Pancreas (tissue), 10 donors: ENCODE data around the gene ZNF540. TPM values are rescaled to one million over a fixed set of nuclear protein-coding genes. Genes with fewer than 3 reads are reported as not detected.
A peak's percentile ranks its signal among the peaks of the same experiment; 100 is the strongest.

ENCODE experiments used
- ATAC-seq, 4 donors: fragments of 200-7000 bp; cut with Tn5 transposase; one replicate each; pipeline versions ENCODE4 v1.8.0 to v1.9.1; 2020; ENCODE audit warnings: mild to moderate bottlenecking in 4 of 4, moderate library complexity in 4 of 4
- DNase-seq, 6 donors: peaks; one replicate each; pipeline ENCODE4 v3.0.0-alpha.2; 2020
- FAIRE-seq: peaks from 2 replicates; lab custom pipeline; 2012; peaks lifted over from hg19 to GRCh38; lab: Jason Lieb, UNC
- H3K27ac ChIP-seq, 4 donors: fragments of 200-600 bp; sonication (generic); 1 replicate in 3 of 4; 2 replicates in 1 of 4; pipeline versions ENCODE4 v1.5.0 to v1.8.0; 2020
- H3K27me3 ChIP-seq, 4 donors: fragments of 200-600 bp; one replicate each; pipeline ENCODE4 v1.8.0; 2021
- H3K36me3 ChIP-seq, 3 donors: fragments of 200-600 bp; sonication (generic) in 1 of 3; one replicate each; pipeline versions ENCODE4 v1.5.0 to v1.8.0; 2020 to 2021
- H3K4me1 ChIP-seq, 3 donors: fragments of 200-600 bp; one replicate each; pipeline ENCODE4 v1.8.0; 2021
- H3K4me3 ChIP-seq, 4 donors: fragments of 200-600 bp; sonication (generic) in 2 of 4; one replicate each; pipeline versions ENCODE4 v1.5.0 to v1.8.0; 2020 to 2021
- H3K9me3 ChIP-seq, 4 donors: fragments of 200-600 bp; one replicate each; pipeline ENCODE4 v1.8.0; 2021
- WGBS, 2 donors: extraction: QIAGEN DNeasy Blood & Tissue Kit; methylation state at CpG; one replicate each; pipeline ENCODE4 v1.1.7; 2013; 5-methylcytosine and 5-hydroxymethylcytosine counted together
- intact Hi-C, 3 donors: fragments of 100-400 bp; cut with DNase I; formaldehyde crosslinking; loops; one replicate each; pipeline versions ENCODE4 v1.11.1 to v1.14.2; 2022
- polyA plus RNA-seq, 2 donors: library from polyadenylated mRNA; stranded (reverse); fragments of 200-250 nt; gene quantifications; one replicate each; pipeline ENCODE4 v1.2.3, GENCODE V29; 2013
- total RNA-seq, 6 donors: library from RNA; stranded (reverse); fragmentation: NEBNext Ultra II Directional in 4 of 6; extraction: Animal tissue kit (Norgen Biotek cat#: 25700) in 4 of 6; gene quantifications; one replicate each; pipeline versions ENCODE4 v1.2.1 to v1.2.4, GENCODE V29; 2021 to 2023
- TF ChIP-seq, protein P1 (sequence below), 4 donors: fragments of 200-600 bp; sonication (generic) in 3 of 4; IDR thresholded peaks; one replicate each; pipeline versions ENCODE4 v1.5.0 to v1.8.0; 2021; ENCODE audit warnings: antibody characterized with exemption in 4 of 4
- donor health status: healthy with polysubstance abuse.
- donor health status: DM: no; HTN: no; CAD: no; lungs with moderate emphysema.
- donor health status: DM: no; HTN: no; CAD: no.
- donor health status: control.
- donor health status: control.
- donor health status: Bipolar disorder and iron deficiency.
- donor health status: DM: yes; HTN: yes; CAD: no.
- donor health status: DM: no; HTN: no; CAD: no.
- donor health status: DM: no; HTN: no; CAD: no.
- donor health status: DM: yes; HTN: yes; CAD: no.

Gene ZNF540
- total and polyA plus RNA-seq, 8 donors = 0.85 to 5.5 (median 2.5) TPM

DNA sequence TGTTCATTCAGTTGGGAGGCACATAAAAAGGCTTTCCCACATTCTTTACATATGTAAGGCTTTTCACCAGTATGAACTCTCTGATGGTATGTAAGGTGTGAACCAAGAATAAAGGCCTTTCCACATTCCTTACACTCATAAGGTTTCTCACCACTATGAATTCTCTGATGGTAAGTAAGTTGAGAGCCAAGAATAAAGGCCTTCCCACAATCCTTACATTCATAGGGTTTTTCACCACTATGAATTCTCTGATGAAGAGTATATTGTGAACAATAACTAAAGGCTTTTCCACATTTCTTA, 29.4 kb upstream of the ZNF540 start:
- Histone ChIP-seq H3K27ac (no peak overlapping the region), H3K27me3 (no peaks in the 10 kb centered on the region), H3K4me3 (no peak overlapping the region), H3K9me3 (peaks cover 3 to 18% (median 11%) of the 10 kb centered on the region in 4 donors), H3K36me3 (peaks cover 0 to 22% (median 11%) of the 10 kb centered on the region in 3 donors), H3K4me1 (no peaks in the 10 kb centered on the region)
- DNase-seq (no peak), ATAC-seq (no peak), FAIRE-seq (no peak)
- intact Hi-C loops = no loop called here
- TF ChIP-seq, protein P1, sequence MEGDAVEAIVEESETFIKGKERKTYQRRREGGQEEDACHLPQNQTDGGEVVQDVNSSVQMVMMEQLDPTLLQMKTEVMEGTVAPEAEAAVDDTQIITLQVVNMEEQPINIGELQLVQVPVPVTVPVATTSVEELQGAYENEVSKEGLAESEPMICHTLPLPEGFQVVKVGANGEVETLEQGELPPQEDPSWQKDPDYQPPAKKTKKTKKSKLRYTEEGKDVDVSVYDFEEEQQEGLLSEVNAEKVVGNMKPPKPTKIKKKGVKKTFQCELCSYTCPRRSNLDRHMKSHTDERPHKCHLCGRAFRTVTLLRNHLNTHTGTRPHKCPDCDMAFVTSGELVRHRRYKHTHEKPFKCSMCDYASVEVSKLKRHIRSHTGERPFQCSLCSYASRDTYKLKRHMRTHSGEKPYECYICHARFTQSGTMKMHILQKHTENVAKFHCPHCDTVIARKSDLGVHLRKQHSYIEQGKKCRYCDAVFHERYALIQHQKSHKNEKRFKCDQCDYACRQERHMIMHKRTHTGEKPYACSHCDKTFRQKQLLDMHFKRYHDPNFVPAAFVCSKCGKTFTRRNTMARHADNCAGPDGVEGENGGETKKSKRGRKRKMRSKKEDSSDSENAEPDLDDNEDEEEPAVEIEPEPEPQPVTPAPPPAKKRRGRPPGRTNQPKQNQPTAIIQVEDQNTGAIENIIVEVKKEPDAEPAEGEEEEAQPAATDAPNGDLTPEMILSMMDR (IDR thresholded peaks at IDR 0.05) = no peak

DNA sequence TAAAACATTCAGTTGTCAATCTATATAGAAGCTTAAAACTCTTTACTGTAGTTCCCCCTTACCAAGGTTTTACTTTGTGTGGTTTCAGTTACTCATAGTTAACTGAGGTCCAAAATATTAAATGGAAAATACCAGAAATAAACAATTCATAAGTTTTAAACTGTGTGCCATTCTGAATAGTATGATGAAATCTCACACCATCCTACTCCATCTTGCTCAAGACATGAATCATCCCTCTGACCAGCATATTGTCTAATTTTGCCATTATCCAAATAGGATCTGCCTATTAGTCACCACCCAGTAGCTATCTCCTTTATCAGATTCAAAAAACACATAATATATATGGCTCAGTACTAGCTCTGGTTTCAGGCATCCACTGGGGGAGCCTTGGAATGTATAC, 22.5 kb upstream of the ZNF540 start:
- TF ChIP-seq, protein P1 (IDR thresholded peaks at IDR 0.05) = no peak
- intact Hi-C loops = no loop called here
- no peaks in the 10 kb centered on the region for H3K27me3 ChIP-seq
- H3K4me3 ChIP-seq = no peak overlapping the region
- FAIRE-seq (no peak), ATAC-seq (no peak), DNase-seq (no peak)
- H3K9me3 ChIP-seq = peaks cover 0 to 5% (median 2%) of the 10 kb centered on the region in 4 donors
- no peak overlapping the region for H3K27ac ChIP-seq
- H3K4me1 ChIP-seq = no peaks in the 10 kb centered on the region
- H3K36me3 ChIP-seq = peaks cover 0 to 2% (median 0%) of the 10 kb centered on the region in 3 donors

DNA sequence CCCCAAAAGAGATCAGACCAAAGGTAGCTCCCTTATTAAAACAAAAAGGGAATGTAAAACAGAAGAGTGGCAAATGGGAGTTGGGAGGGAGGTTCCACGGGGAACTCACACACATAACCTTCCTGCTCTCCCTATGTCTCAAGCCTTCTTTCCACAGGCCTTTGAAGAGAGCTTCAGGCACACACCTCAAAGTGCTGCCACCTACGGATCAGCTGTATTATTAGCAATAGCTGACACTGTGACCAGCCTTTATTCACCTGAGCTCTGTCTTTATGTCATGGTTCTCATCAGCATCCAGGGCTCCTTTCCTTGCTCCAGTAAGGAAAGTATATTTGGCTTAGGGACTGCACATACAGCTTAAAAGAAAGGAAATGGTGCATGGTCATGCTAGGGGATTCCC, 11.3 kb upstream of the ZNF540 start:
- intact Hi-C loops = no loop called here
- ATAC-seq = no peak

DNA sequence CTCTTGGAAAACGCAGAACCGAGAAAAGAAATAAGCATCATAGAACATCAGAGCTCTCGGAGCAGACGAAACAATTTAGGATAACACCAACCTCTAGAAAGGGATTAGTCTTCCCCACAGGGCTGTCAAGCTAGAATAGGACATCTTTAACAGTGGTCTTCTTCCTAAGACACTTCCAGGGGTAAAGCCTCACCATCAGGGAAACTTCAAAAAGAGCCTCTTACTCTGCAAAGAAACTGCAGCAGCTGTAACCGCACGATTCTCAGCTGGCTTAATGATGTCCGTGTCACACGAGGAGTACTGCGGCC, 726 bp upstream of the ZNF540 start:
- H3K9me3 ChIP-seq = no peaks in the 10 kb centered on the region
- peak overlapping the region; percentile 48 to 80 (median 70) for H3K4me3 ChIP-seq
- intact Hi-C loops = no loop called here
- H3K27me3 ChIP-seq = no peaks in the 10 kb centered on the region
- DNase-seq (no peak), FAIRE-seq (no peak), ATAC-seq (no peak)
- WGBS, 2 donors = 1 to 4% methylated on average over 9 of the region's 9 CpGs
- peaks cover 0 to 6% (median 5%) of the 10 kb centered on the region in 3 donors for H3K4me1 ChIP-seq
- H3K27ac ChIP-seq = peak overlapping the region; percentile 77 to 92 (median 88)
- H3K36me3 ChIP-seq = peaks cover 0 to 8% (median 0%) of the 10 kb centered on the region in 3 donors
- TF ChIP-seq, protein P1 (IDR thresholded peaks at IDR 0.05) = no peak

More for the DNA sequence above, 11.3 kb upstream of the ZNF540 start:
- H3K36me3 ChIP-seq = peaks cover 12 to 53% (median 23%) of the 10 kb centered on the region in 3 donors
- H3K27ac ChIP-seq = no peak overlapping the region
- DNase-seq (no peak), FAIRE-seq (no peak)
- TF ChIP-seq, protein P1 (IDR thresholded peaks at IDR 0.05) = no peak
- 71 to 78% methylated on average over 2 of the region's 2 CpGs for WGBS, 2 donors
- no peaks in the 10 kb centered on the region for H3K4me1 ChIP-seq
- no peak overlapping the region for H3K4me3 ChIP-seq
- peaks cover 0 to 3% (median 0%) of the 10 kb centered on the region in 4 donors for H3K9me3 ChIP-seq
- no peaks in the 10 kb centered on the region for H3K27me3 ChIP-seq

DNA sequence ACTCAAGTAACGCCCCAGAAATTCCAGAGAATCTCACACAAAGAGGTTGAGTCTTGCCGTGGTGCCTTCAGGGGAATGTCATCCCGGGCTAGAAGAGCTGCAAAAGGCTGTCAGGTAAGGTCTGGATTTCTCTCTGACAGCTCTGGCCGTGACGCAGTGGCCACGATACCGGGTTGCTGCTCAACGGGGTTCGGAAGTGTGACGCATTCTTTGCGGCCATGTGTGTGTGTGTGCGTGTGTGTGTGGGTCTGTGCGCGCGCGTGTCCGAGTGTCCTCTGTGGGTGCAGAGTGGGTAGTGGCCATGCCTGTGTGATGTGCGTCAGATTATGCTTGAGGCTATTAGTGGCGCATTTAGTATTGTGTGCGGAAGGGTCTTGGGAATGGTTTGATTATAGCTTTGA, 306 bp downstream of the ZNF540 start:
- DNase-seq = peak; percentile 58 to 76 (median 64)
- intact Hi-C loops = no loop called here
- Histone ChIP-seq H3K27ac (peak overlapping the region; percentile 77 to 92 (median 88)), H3K9me3 (no peaks in the 10 kb centered on the region), H3K4me3 (peak overlapping the region; percentile 48 to 80 (median 70)), H3K4me1 (peaks cover 0 to 6% (median 5%) of the 10 kb centered on the region in 3 donors), H3K27me3 (no peaks in the 10 kb centered on the region), H3K36me3 (peaks cover 0 to 16% (median 0%) of the 10 kb centered on the region in 3 donors)
- ATAC-seq = peak; percentile 53 to 75 (median 66)
- FAIRE-seq = no peak
- 0 to 1% methylated on average over 20 of the region's 20 CpGs for WGBS, 2 donors
- TF ChIP-seq, protein P1 (IDR thresholded peaks at IDR 0.05) = no peak
